ENCODE data around the gene PNMA6E. TPM values are rescaled to one million over a fixed set of nuclear protein-coding genes. Genes with fewer than 3 reads are reported as not detected.

Gene PNMA6E
- total and polyA plus RNA-seq, 2 of the 13 experiments (the other 11 are each of a cell fraction or from before 2014, with no cell fraction given): not detected

GRCh38 chrX:153370293-153371055, 30.7 kb downstream of the PNMA6E start (continued):
- TF ChIP-seq ZNF574 (CRISPR knock-in tag; IDR thresholded peaks at IDR 0.05) (no peak), ARNTL (CRISPR knock-in tag; IDR thresholded peaks at IDR 0.05) (no peak), ZBTB20 (CRISPR knock-in tag; IDR thresholded peaks at IDR 0.05; ENCODE audit: borderline replicate concordance, low read depth) (no peak), NFE2 (CRISPR knock-in tag; IDR thresholded peaks at IDR 0.05) (no peak), SOX13 (IDR thresholded peaks at IDR 0.05) (no peak), SOX13 (CRISPR knock-in tag; conservative IDR thresholded peaks at IDR 0.05 in 1 of 2, IDR thresholded peaks at IDR 0.05 in 1 of 2) (no peak)
- TF ChIP-seq, protein P1, sequence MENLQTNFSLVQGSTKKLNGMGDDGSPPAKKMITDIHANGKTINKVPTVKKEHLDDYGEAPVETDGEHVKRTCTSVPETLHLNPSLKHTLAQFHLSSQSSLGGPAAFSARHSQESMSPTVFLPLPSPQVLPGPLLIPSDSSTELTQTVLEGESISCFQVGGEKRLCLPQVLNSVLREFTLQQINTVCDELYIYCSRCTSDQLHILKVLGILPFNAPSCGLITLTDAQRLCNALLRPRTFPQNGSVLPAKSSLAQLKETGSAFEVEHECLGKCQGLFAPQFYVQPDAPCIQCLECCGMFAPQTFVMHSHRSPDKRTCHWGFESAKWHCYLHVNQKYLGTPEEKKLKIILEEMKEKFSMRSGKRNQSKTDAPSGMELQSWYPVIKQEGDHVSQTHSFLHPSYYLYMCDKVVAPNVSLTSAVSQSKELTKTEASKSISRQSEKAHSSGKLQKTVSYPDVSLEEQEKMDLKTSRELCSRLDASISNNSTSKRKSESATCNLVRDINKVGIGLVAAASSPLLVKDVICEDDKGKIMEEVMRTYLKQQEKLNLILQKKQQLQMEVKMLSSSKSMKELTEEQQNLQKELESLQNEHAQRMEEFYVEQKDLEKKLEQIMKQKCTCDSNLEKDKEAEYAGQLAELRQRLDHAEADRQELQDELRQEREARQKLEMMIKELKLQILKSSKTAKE (CRISPR knock-in tag; IDR thresholded peaks at IDR 0.05; ENCODE audit: borderline replicate concordance): no peak

Data from HepG2 (cell line).